GM23338 (cell line): ENCODE results near the gene CDKAL1. TPM values are rescaled to one million over a fixed set of nuclear protein-coding genes. Genes with fewer than 3 reads are reported as not detected.

ENCODE experiments used
- ATAC-seq: fragments of 200-7000 bp; cut with Tn5 transposase; 3 replicates; pipeline ENCODE4 v1.9.1; 2020
- DNase-seq: peaks from one replicate; pipeline ENCODE4 v3.0.0-alpha.2; 2015; ENCODE audit warnings: low spot score
- H2AFZ ChIP-seq: fragments of 200-600 bp; sonication (generic); 2 replicates; pipeline ENCODE4 v1.8.0; 2016; ENCODE audit warnings: antibody characterized with exemption, mild to moderate bottlenecking, moderate library complexity
- H3F3A ChIP-seq: fragments of 200-600 bp; sonication (generic); replicated peaks from 2 replicates; pipeline ENCODE4 v1.8.0; 2017; ENCODE audit warnings: antibody characterized with exemption, mixed run types, low read depth
- H3K27ac ChIP-seq: fragments of 200-600 bp; sonication (generic); 2 replicates; pipeline ENCODE4 v1.6.1; 2016; ENCODE audit warnings: low read depth
- H3K27me3 ChIP-seq: fragments of 200-600 bp; sonication (generic); 2 replicates; pipeline ENCODE4 v1.8.0; 2016; ENCODE audit warnings: mild to moderate bottlenecking, mixed run types, moderate library complexity; ENCODE audit not compliant: insufficient read depth
- H3K36me3 ChIP-seq: fragments of 200-600 bp; sonication (generic); 2 replicates; pipeline ENCODE4 v1.8.0; 2016; ENCODE audit warnings: mild to moderate bottlenecking; ENCODE audit not compliant: insufficient read depth
- H3K4me1 ChIP-seq: fragments of 200-600 bp; sonication (generic); 2 replicates; pipeline ENCODE4 v1.8.0; 2016; ENCODE audit warnings: mild to moderate bottlenecking, moderate library complexity; ENCODE audit not compliant: insufficient read depth
- H3K4me2 ChIP-seq: fragments of 200-600 bp; sonication (generic); 2 replicates; pipeline ENCODE4 v1.7.1; 2017; ENCODE audit warnings: mixed run types
- H3K4me3 ChIP-seq: fragments of 200-600 bp; sonication (generic); 2 replicates; pipeline ENCODE4 v1.6.1; 2016; ENCODE audit warnings: mixed run types
- H3K79me2 ChIP-seq: fragments of 200-600 bp; sonication (generic); replicated peaks from 2 replicates; pipeline ENCODE4 v1.8.0; 2017; ENCODE audit warnings: mild to moderate bottlenecking; ENCODE audit not compliant: insufficient read depth
- H3K9me2 ChIP-seq: fragments of 200-600 bp; sonication (generic); 2 replicates; pipeline ENCODE4 v1.8.0; 2017; ENCODE audit not compliant: insufficient read depth
- H4K20me1 ChIP-seq: fragments of 200-600 bp; sonication (generic); replicated peaks from 2 replicates; pipeline ENCODE4 v1.8.0; 2017; ENCODE audit warnings: mild to moderate bottlenecking; ENCODE audit not compliant: insufficient read depth
- H3K27ac Mint-ChIP-seq: 2 replicates; pipeline ENCODE4 v1.8.0; 2020; ENCODE audit warnings: inconsistent platforms, mild to moderate bottlenecking, moderate library complexity, mixed read lengths
- H3K27me3 Mint-ChIP-seq: 3 replicates; pipeline ENCODE4 v1.8.0; 2022; ENCODE audit warnings: low read depth, mild to moderate bottlenecking, moderate library complexity, mixed read lengths, inconsistent platforms; ENCODE audit not compliant: insufficient read depth, poor library complexity
- H3K36me3 Mint-ChIP-seq: 3 replicates; pipeline ENCODE4 v1.8.0; 2021; ENCODE audit warnings: low read depth, mild to moderate bottlenecking, inconsistent platforms, moderate library complexity, mixed read lengths
- H3K4me1 Mint-ChIP-seq: 3 replicates; pipeline ENCODE4 v1.8.0; 2020; ENCODE audit warnings: mild to moderate bottlenecking, inconsistent platforms, mixed read lengths
- H3K4me3 Mint-ChIP-seq: 3 replicates; pipeline ENCODE4 v1.8.0; 2021; ENCODE audit warnings: moderate library complexity, mild to moderate bottlenecking, inconsistent platforms, mixed read lengths
- H3K9me3 Mint-ChIP-seq: 3 replicates; pipeline ENCODE4 v1.8.0; 2020; ENCODE audit warnings: moderate library complexity, mild to moderate bottlenecking, inconsistent platforms, mixed read lengths
- CREB1 ChIP-seq: fragments of 250-450 bp; sonication (Bioruptor Pico); IDR thresholded peaks from 2 replicates; pipeline ENCODE4 v1.5.0; 2020; ENCODE audit warnings: low read depth, mild to moderate bottlenecking, moderate library complexity
- ETS1 ChIP-seq: IDR thresholded peaks from 2 replicates; pipeline ENCODE4 v1.6.1; 2016; ENCODE audit warnings: antibody characterized with exemption
- EZH2 ChIP-seq: fragments of 200-600 bp; sonication (generic); IDR thresholded peaks from one replicate; pipeline ENCODE4 v1.8.0; 2017; ENCODE audit warnings: antibody characterized with exemption, mild to moderate bottlenecking, low read depth; ENCODE audit not compliant: unreplicated experiment
- EZH2phosphoT487 ChIP-seq: fragments of 200-600 bp; sonication (generic); IDR thresholded peaks from one replicate; pipeline ENCODE4 v1.8.1; 2018; ENCODE audit warnings: antibody characterized with exemption; ENCODE audit not compliant: unreplicated experiment
- JUNB ChIP-seq: IDR thresholded peaks from one replicate; pipeline ENCODE4 v1.6.1; 2016; ENCODE audit warnings: antibody characterized with exemption; ENCODE audit not compliant: unreplicated experiment
- NANOG ChIP-seq: IDR thresholded peaks from 2 replicates; pipeline ENCODE4 v1.6.1; 2016; ENCODE audit warnings: antibody characterized with exemption, borderline replicate concordance
- POLR2AphosphoS5 ChIP-seq: IDR thresholded peaks from 2 replicates; pipeline ENCODE4 v1.6.1; 2016; ENCODE audit warnings: antibody characterized with exemption, low read depth
- STAT1 ChIP-seq: IDR thresholded peaks from one replicate; pipeline ENCODE4 v1.6.1; 2016; ENCODE audit warnings: antibody characterized with exemption; ENCODE audit not compliant: unreplicated experiment
- ZNF114 ChIP-seq: fragments of 250-450 bp; sonication (Bioruptor Pico); IDR thresholded peaks from 2 replicates; pipeline ENCODE4 v1.5.0; 2020; ENCODE audit warnings: mild to moderate bottlenecking, moderate library complexity
- ZNF331 ChIP-seq: fragments of 250-450 bp; sonication (Bioruptor Pico); IDR thresholded peaks from 2 replicates; pipeline ENCODE4 v1.5.0; 2020; ENCODE audit warnings: low read depth, mild to moderate bottlenecking, moderate library complexity
- polyA plus RNA-seq: library from polyadenylated mRNA; unstranded; fragments of >200 nt; fragmentation: Nextera tagmentation; extraction: Ambion mirVana; gene quantifications from 2 replicates; pipeline ENCODE4 v1.2.1, GENCODE V29; 2016
- total RNA-seq: library from RNA; depleted of rRNA; stranded (reverse); fragments of >200 nt; shearing (Covaris generic); gene quantifications from 2 replicates; pipeline ENCODE4 v1.2.3, GENCODE V29; 2014
- TF ChIP-seq, protein P1 (sequence below): fragments of 250-450 bp; sonication (Bioruptor Pico); IDR thresholded peaks from 2 replicates; pipeline ENCODE4 v1.5.0; 2020; ENCODE audit warnings: mild to moderate bottlenecking, moderate library complexity
- TF ChIP-seq, protein P2 (sequence below), 2 experiments: fragments of 200-600 bp in 1 of 2; sonication (generic) in 1 of 2; conservative IDR thresholded peaks; 2 replicates each; pipeline versions ENCODE4 v1.5.1 to v1.6.1; 2016 to 2017; ENCODE audit warnings: antibody characterized with exemption in 2 of 2, low read depth in 2 of 2, mild to moderate bottlenecking in 2 of 2, moderate library complexity in 1 of 2
- TF ChIP-seq, protein P3 (sequence below): IDR thresholded peaks from one replicate; pipeline ENCODE4 v1.6.1; 2018; ENCODE audit warnings: antibody characterized with exemption; ENCODE audit not compliant: unreplicated experiment

CDKAL1 gene
- total and polyA plus RNA-seq, 2 experiments from 2014 or later: 17.8 to 35.0 TPM

GRCh38 chr6:20565342-20565741, 31.1 kb downstream of the CDKAL1 start:
- Histone ChIP-seq H3K79me2 (peaks cover 8% of the 10 kb centered on the region; the same call in 1 of the 2 replicates), H3K27me3 (no peaks in the 10 kb centered on the region), H3F3A (no peaks in the 10 kb centered on the region), H4K20me1 (no peaks in the 10 kb centered on the region), H3K36me3 (no peaks in the 10 kb centered on the region), H2AFZ (no peak overlapping the region), H3K4me3 (no peak overlapping the region), H3K9me2 (no peaks in the 10 kb centered on the region), H3K27ac (no peak overlapping the region), H3K4me1 (peaks cover 27% of the 10 kb centered on the region), H3K4me2 (no peak overlapping the region)
- Mint-ChIP-seq H3K27ac (0 out of 2 replicates have a peak overlapping the region, but pooled peaks have one; percentile 5), H3K4me3 (no peak overlapping the region), H3K9me3 (no peaks in the 10 kb centered on the region; the same call in 2 of the 3 replicates), H3K27me3 (no peaks in the 10 kb centered on the region), H3K4me1 (peaks cover 25% of the 10 kb centered on the region), H3K36me3 (peaks cover 9% of the 10 kb centered on the region; the same call in 1 of the 3 replicates)
- ATAC-seq (no peak), DNase-seq (no peak)
- TF ChIP-seq ZNF114 (CRISPR knock-in tag): no peak
- no peak for TF ChIP-seq POLR2AphosphoS5
- TF ChIP-seq, protein P1, sequence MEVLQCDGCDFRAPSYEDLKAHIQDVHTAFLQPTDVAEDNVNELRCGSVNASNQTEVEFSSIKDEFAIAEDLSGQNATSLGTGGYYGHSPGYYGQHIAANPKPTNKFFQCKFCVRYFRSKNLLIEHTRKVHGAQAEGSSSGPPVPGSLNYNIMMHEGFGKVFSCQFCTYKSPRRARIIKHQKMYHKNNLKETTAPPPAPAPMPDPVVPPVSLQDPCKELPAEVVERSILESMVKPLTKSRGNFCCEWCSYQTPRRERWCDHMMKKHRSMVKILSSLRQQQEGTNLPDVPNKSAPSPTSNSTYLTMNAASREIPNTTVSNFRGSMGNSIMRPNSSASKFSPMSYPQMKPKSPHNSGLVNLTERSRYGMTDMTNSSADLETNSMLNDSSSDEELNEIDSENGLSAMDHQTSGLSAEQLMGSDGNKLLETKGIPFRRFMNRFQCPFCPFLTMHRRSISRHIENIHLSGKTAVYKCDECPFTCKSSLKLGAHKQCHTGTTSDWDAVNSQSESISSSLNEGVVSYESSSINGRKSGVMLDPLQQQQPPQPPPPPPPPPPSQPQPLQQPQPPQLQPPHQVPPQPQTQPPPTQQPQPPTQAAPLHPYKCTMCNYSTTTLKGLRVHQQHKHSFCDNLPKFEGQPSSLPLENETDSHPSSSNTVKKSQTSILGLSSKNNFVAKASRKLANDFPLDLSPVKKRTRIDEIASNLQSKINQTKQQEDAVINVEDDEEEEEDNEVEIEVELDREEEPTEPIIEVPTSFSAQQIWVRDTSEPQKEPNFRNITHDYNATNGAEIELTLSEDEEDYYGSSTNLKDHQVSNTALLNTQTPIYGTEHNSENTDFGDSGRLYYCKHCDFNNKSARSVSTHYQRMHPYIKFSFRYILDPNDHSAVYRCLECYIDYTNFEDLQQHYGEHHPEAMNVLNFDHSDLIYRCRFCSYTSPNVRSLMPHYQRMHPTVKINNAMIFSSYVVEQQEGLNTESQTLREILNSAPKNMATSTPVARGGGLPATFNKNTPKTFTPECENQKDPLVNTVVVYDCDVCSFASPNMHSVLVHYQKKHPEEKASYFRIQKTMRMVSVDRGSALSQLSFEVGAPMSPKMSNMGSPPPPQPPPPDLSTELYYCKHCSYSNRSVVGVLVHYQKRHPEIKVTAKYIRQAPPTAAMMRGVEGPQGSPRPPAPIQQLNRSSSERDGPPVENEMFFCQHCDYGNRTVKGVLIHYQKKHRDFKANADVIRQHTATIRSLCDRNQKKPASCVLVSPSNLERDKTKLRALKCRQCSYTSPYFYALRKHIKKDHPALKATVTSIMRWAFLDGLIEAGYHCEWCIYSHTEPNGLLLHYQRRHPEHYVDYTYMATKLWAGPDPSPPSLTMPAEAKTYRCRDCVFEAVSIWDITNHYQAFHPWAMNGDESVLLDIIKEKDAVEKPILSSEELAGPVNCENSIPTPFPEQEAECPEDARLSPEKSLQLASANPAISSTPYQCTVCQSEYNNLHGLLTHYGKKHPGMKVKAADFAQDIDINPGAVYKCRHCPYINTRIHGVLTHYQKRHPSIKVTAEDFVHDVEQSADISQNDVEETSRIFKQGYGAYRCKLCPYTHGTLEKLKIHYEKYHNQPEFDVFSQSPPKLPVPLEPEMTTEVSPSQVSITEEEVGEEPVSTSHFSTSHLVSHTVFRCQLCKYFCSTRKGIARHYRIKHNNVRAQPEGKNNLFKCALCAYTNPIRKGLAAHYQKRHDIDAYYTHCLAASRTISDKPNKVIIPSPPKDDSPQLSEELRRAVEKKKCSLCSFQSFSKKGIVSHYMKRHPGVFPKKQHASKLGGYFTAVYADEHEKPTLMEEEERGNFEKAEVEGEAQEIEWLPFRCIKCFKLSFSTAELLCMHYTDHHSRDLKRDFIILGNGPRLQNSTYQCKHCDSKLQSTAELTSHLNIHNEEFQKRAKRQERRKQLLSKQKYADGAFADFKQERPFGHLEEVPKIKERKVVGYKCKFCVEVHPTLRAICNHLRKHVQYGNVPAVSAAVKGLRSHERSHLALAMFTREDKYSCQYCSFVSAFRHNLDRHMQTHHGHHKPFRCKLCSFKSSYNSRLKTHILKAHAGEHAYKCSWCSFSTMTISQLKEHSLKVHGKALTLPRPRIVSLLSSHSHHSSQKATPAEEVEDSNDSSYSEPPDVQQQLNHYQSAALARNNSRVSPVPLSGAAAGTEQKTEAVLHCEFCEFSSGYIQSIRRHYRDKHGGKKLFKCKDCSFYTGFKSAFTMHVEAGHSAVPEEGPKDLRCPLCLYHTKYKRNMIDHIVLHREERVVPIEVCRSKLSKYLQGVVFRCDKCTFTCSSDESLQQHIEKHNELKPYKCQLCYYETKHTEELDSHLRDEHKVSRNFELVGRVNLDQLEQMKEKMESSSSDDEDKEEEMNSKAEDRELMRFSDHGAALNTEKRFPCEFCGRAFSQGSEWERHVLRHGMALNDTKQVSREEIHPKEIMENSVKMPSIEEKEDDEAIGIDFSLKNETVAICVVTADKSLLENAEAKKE (CRISPR knock-in tag): no peak
- no peak for TF ChIP-seq ZNF331 (CRISPR knock-in tag)
- TF ChIP-seq, protein P2, sequence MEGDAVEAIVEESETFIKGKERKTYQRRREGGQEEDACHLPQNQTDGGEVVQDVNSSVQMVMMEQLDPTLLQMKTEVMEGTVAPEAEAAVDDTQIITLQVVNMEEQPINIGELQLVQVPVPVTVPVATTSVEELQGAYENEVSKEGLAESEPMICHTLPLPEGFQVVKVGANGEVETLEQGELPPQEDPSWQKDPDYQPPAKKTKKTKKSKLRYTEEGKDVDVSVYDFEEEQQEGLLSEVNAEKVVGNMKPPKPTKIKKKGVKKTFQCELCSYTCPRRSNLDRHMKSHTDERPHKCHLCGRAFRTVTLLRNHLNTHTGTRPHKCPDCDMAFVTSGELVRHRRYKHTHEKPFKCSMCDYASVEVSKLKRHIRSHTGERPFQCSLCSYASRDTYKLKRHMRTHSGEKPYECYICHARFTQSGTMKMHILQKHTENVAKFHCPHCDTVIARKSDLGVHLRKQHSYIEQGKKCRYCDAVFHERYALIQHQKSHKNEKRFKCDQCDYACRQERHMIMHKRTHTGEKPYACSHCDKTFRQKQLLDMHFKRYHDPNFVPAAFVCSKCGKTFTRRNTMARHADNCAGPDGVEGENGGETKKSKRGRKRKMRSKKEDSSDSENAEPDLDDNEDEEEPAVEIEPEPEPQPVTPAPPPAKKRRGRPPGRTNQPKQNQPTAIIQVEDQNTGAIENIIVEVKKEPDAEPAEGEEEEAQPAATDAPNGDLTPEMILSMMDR (conservative IDR thresholded peaks at IDR 0.05; ENCODE audit: low read depth in 2 of 2): no peak
- TF ChIP-seq JUNB: no peak
- TF ChIP-seq EZH2: no peak
- TF ChIP-seq STAT1: no peak
- no peak for TF ChIP-seq CREB1 (CRISPR knock-in tag)
- TF ChIP-seq NANOG: no peak
- TF ChIP-seq ETS1: no peak
- no peak for TF ChIP-seq EZH2phosphoT487
- TF ChIP-seq, protein P3, sequence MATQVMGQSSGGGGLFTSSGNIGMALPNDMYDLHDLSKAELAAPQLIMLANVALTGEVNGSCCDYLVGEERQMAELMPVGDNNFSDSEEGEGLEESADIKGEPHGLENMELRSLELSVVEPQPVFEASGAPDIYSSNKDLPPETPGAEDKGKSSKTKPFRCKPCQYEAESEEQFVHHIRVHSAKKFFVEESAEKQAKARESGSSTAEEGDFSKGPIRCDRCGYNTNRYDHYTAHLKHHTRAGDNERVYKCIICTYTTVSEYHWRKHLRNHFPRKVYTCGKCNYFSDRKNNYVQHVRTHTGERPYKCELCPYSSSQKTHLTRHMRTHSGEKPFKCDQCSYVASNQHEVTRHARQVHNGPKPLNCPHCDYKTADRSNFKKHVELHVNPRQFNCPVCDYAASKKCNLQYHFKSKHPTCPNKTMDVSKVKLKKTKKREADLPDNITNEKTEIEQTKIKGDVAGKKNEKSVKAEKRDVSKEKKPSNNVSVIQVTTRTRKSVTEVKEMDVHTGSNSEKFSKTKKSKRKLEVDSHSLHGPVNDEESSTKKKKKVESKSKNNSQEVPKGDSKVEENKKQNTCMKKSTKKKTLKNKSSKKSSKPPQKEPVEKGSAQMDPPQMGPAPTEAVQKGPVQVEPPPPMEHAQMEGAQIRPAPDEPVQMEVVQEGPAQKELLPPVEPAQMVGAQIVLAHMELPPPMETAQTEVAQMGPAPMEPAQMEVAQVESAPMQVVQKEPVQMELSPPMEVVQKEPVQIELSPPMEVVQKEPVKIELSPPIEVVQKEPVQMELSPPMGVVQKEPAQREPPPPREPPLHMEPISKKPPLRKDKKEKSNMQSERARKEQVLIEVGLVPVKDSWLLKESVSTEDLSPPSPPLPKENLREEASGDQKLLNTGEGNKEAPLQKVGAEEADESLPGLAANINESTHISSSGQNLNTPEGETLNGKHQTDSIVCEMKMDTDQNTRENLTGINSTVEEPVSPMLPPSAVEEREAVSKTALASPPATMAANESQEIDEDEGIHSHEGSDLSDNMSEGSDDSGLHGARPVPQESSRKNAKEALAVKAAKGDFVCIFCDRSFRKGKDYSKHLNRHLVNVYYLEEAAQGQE: no peak
